ENCODE results near the gene PECR. TPM values are rescaled to one million over a fixed set of nuclear protein-coding genes. Genes with fewer than 3 reads are reported as not detected.
A peak's percentile ranks its signal among the peaks of the same experiment; 100 is the strongest.

PECR gene
- total and polyA plus RNA-seq, 7 donors, result 1.9 to 4.8 (median 2.5) TPM

DNA sequence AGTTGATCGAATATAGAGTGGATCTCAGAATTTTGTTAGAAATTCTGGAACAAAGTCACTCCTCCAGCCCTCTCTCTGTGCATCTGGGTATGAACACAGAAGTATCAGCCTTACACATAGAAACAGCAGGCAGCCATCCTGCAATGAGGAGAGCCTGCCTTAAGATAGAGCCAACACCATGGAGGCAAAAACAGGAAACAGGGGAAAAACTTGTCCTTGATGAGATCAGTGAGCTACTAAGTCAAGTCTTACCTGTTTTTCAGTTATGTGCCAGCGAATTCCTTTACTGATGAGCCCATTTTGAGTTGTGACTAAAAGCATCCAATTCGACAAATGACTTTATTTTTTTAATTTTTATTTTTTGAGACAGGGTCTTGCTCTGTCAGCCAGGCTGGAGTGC is 41.7 kb downstream of the PECR start:
- TF ChIP-seq, protein P1, sequence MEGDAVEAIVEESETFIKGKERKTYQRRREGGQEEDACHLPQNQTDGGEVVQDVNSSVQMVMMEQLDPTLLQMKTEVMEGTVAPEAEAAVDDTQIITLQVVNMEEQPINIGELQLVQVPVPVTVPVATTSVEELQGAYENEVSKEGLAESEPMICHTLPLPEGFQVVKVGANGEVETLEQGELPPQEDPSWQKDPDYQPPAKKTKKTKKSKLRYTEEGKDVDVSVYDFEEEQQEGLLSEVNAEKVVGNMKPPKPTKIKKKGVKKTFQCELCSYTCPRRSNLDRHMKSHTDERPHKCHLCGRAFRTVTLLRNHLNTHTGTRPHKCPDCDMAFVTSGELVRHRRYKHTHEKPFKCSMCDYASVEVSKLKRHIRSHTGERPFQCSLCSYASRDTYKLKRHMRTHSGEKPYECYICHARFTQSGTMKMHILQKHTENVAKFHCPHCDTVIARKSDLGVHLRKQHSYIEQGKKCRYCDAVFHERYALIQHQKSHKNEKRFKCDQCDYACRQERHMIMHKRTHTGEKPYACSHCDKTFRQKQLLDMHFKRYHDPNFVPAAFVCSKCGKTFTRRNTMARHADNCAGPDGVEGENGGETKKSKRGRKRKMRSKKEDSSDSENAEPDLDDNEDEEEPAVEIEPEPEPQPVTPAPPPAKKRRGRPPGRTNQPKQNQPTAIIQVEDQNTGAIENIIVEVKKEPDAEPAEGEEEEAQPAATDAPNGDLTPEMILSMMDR (IDR thresholded peaks at IDR 0.05), result no peak
- H3K27me3 ChIP-seq (ENCODE audit: insufficient read depth in 3 of 3, low read length in 2 of 3), result no peaks in the 10 kb centered on the region
- intact Hi-C loops (cut with DNase I), result loop anchor here in 1 of 2 donors (10.0 kb wide), 1 partner anchor 625 kb away; no protein-coding TSS in a partner anchor
- H3K36me3 ChIP-seq (ENCODE audit: insufficient read depth in 1 of 2, low read depth in 1 of 2), result peaks cover 3 to 33% of the 10 kb centered on the region in 2 donors
- no peak overlapping the region for H3K27ac ChIP-seq
- H3K4me3 ChIP-seq, result no peak overlapping the region
- no peak for DNase-seq
- no peaks in the 10 kb centered on the region for H3K4me1 ChIP-seq
- ATAC-seq, result no peak
- 89 to 97% (median 92%) methylated on average over 3 of the region's 3 CpGs for WGBS, 3 donors
- no peaks in the 10 kb centered on the region for H3K9me3 ChIP-seq

DNA sequence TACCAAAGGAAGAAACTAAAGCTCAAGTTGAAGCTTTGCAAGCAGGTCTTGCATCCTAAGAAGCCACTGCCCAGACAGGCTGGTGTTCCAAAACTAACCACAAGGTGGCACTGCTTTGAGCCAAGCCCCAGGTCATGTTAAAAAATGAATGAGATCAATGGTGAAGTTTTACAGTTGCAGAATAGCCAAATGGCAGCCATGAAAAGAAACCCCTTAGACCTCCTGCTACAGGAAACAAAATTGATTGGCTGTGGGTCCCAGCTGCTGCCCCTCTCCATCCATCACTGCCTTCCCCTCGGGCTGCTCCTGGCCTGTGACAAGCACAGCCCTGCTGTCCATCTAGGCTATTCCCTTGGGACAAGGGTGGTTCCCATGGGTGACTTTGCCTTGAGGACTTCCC is 47.5 kb downstream of the PECR start:
- WGBS, 3 donors, result 33 to 60% (median 57%) methylated on average over 1 of the region's 1 CpG
- H3K27me3 ChIP-seq (ENCODE audit: insufficient read depth in 3 of 3, low read length in 2 of 3), result no peaks in the 10 kb centered on the region
- H3K4me3 ChIP-seq, result no peak overlapping the region
- H3K9me3 ChIP-seq, result no peaks in the 10 kb centered on the region
- peaks cover 5 to 13% of the 10 kb centered on the region in 2 donors for H3K36me3 ChIP-seq (ENCODE audit: insufficient read depth in 1 of 2, low read depth in 1 of 2)
- peak in 3 of 4 donors; percentile 49 to 70 (median 53) for ATAC-seq
- TF ChIP-seq, protein P1 (IDR thresholded peaks at IDR 0.05), result peak; percentile 76
- DNase-seq, result peak; percentile 51 to 62
- no peak overlapping the region for H3K27ac ChIP-seq
- no peaks in the 10 kb centered on the region for H3K4me1 ChIP-seq
- intact Hi-C loops (cut with DNase I), result loop anchor here in 1 of 2 donors (10.0 kb wide), 1 partner anchor 631 kb away; no protein-coding TSS in a partner anchor

DNA sequence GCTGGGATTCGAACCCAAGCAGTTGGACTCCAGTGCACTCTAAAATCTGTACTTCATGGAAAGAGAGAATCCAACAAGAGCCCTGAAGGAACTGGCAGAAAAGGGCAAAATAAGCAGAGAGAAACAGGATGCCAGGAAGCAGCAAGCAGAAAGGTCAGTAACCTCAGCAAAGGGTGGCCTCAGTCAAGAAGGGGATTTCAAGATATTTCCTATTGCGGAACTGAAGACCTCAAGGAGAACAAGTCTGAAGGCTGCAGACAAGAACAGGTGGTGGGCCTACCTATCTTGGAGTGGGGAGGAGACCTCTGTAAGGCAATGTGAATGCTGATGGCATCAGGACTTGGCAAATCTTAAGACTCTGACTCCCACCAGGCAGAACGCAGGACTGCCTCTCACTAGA is 48.2 kb downstream of the PECR start:
- DNase-seq, result no peak
- peaks cover 5 to 13% of the 10 kb centered on the region in 2 donors for H3K36me3 ChIP-seq (ENCODE audit: insufficient read depth in 1 of 2, low read depth in 1 of 2)
- no peaks in the 10 kb centered on the region for H3K9me3 ChIP-seq
- H3K27ac ChIP-seq, result no peak overlapping the region
- no peak for ATAC-seq
- no peak overlapping the region for H3K4me3 ChIP-seq
- H3K4me1 ChIP-seq, result no peaks in the 10 kb centered on the region
- H3K27me3 ChIP-seq (ENCODE audit: insufficient read depth in 3 of 3, low read length in 2 of 3), result no peaks in the 10 kb centered on the region
- WGBS, 3 donors, result 96 to 99% (median 97%) methylated on average over 3 of the region's 3 CpGs
- TF ChIP-seq, protein P1 (IDR thresholded peaks at IDR 0.05), result no peak
- intact Hi-C loops (cut with DNase I), result loop anchor here in 1 of 2 donors (10.0 kb wide), 1 partner anchor 631 kb away; no protein-coding TSS in a partner anchor

DNA sequence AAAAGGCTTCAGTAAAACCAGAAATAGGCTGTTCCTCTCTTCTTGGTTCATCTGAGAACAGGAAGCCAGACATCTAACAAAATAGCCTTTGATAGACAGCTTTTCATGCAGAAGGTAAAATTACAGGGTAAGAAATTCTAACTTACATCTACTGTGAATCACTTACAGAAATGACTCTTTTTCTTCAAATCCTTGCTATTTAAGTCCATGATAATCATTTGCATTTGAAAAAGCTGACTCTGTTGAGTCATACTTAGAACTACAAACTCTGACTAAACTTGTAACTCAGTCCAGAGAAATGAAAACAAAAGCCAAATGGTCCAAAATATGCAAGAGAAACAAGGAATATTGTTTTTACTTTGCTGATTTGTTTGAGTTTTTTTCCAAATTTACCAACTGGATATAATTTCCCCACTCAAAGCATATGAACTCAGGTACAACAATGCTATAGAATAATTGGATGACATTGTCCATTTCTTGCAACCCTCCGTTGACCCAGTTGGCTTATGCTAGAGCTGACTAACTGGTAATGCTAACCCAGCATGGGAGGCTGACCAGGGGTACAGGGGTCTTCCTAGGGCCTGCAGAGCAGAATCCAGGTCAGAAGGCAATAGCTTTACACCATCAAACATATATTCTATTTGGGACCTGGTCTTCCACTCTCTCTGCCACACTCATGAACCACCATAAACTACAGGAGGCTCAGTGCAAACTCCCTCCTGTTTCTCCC is 49.5 kb downstream of the PECR start:
- DNase-seq, result no peak
- Histone ChIP-seq H3K9me3 (no peaks in the 10 kb centered on the region), H3K4me1 (no peaks in the 10 kb centered on the region), H3K4me3 (no peak overlapping the region), H3K27ac (no peak overlapping the region), H3K36me3 (ENCODE audit: insufficient read depth in 1 of 2, low read depth in 1 of 2) (peaks cover 2 to 6% of the 10 kb centered on the region in 2 donors), H3K27me3 (ENCODE audit: insufficient read depth in 3 of 3, low read length in 2 of 3) (no peaks in the 10 kb centered on the region)
- ATAC-seq, result no peak
- WGBS, 3 donors, result 94 to 100% (median 95%) methylated on average over 1 of the region's 1 CpG
- intact Hi-C loops (cut with DNase I), result loop anchor here in 1 of 2 donors (10.0 kb wide), 1 partner anchor 633 kb away; no protein-coding TSS in a partner anchor
- TF ChIP-seq, protein P1 (IDR thresholded peaks at IDR 0.05), result no peak
